ENCODE measurements around the gene BSPRY.
"Not testable (repeated sequence)": the region's sequence is repeated elsewhere in the genome, so short reads cannot be mapped to it uniquely, and the experiment has no call there.

BSPRY gene

DNA sequence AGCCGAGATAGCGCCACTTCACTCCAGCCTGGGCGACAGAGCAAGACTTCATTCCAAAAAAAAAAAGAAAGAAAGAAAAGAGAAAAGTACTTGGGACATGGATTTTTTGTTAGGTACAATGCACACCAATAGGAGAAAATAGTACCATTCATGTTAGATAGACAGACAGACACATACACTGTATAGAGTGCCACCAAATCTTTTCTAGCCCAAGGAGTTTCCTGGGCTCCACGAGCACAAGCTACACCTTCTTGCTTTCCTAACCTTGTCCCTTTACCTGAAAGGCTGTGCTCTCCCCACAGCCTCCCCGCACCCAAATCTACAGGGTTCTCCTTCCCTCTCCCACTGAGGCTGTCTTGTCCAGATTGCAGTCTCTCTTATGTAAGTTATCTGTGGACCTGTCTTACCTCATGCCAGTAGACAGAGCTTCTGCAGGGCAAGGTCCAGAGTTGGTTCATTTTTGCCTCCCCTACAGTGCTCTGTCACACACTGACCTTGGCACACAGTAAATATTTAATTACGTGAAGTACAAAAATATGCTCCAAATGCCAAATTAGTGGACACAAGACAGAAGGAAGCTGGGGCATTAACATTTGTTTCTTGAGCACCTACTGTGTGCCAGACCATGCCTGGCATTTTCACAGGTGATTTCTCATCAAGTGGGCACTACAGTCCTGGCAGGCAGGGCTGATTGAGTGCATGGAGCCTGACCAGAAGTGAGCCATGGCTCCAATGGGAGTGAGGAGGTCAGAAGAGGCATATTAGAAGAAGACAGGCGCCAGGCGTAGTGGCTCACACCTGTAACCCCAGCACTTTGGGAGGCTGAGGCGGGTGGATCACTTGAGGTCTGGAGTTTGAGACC lies 45.9 kb downstream of the BSPRY start:
- no peak for DNase-seq

- no peak for DNase-seq
Measured at GRCh38 chr9:113397203-113397631, 47.9 kb downstream of the BSPRY start.

- no peak for DNase-seq
Measured at GRCh38 chr9:113398796-113399195, 49.5 kb downstream of the BSPRY start.

- no peak for DNase-seq
Measured at GRCh38 chr9:113399646-113400200, 50.4 kb downstream of the BSPRY start.

DNA sequence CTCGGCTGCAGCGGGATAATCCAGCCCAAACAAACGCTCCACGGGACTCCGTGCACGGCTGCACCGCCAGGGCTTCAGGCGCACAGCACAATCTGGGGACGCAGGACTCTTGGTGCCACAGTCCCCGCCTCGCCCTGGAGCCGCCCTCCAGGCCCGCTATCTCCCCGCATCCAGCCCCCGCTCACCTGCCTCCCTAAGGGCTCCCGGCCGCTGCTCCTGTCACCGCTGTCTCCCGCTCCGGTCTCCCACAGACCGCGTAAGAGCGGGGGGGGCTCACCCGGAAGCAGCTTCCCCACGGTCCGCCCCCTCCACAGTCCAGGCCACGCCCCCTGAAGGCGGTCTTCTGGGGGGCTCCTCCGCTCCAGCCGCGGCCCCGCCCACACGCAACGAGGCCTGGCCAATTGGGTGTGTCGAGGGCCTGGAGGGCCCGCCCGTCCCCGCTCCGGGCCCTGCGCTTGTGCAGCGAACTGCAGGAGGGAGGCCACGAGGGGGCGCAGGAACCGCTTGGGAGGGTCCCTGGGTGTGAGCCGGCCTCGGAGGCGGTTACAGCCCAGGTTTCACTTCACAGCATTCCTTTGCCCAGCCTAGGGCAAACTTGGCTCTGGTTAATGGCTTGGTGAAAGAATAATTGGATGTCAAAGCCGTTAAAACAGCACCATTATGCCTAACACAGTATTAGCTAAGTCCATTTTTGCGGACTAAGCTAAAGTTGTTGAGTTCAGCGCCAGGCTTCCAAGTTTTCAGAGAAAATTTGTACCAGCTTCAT lies 51.9 kb downstream of the BSPRY start, which contains the start of gene ALAD:
TSS of gene ALAD (minus strand) at position 258 of the 766 bp plus-strand sequence. CDS start 7,725 bp downstream, outside the sequence.
- peak; percentile 82 to 99 (median 97) for DNase-seq

- no peak for DNase-seq
Measured at GRCh38 chr9:113403646-113404045, 54.3 kb downstream of the BSPRY start.

- DNase-seq: not testable (repeated sequence)
Measured at GRCh38 chr9:113406353-113406752, 57.0 kb downstream of the BSPRY start.

DNA sequence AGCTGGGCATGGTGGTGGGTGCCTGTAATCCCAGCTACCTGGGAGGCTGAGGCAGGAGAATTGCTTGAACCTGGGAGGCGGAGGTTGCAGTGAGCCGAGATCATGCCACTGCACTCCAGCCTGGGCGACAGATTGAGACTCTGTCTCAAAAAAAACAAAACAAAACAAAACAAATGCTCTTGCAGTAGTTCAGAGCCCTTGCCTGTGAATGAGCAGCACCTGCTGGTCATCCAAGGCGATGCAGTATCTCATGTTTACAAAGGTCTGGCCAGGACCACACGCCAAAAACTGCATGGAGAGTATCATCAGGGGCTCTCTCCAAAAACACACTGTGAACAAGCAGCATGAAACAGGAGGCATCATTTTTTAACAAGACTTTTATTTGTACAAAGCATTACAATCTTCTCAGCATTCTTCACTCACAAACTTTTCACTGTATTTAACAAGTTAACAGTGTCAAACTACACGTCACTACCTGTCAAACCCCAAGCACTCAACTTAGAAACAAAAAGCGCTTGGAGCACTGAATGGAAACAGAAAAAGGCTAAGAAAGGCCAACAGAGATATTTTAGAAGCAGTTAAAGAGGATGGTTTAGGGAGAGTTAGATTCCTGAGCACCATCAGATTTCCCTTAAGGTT lies 57.7 kb downstream of the BSPRY start:
- DNase-seq: peak in 8 of 14 donors; percentile 6 to 38 (median 14)

DNA sequence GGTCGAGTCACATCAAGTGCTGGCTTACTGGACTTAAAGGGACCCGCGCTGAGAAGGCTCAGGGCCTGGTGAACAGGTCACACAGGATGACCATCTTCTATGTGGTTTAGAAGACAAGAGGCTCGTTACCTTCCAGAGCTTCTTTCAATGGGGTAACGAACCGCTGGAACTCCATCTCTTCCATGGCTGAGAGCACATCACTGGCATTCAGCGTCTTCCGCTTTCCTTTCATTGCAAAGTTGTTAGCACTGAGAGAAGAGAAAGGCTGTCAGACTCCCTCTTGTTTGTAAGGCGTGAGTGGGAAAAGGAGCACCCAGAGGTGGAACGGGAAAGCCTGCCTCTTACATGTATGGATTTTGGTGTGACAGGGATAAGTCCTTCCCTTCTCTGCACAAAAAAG lies 60.1 kb downstream of the BSPRY start:
- DNase-seq: no peak

DNA sequence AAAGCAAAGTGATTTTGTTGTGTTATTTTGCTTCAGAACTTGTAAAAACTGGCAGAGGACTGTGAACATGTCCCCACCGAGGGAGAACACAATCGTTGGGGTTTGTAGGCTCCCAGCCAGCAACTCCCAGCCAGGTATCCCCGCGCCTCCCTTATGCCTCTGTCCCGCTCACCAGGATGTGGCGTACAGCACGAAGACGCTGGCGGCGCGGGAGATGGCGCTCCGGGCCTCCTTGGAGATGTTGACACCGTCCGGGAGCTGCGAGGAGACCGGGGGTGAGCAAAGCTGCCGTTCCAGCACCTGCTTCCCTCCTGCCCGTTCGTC lies 60.5 kb downstream of the BSPRY start:
- no peak for DNase-seq

GRCh38 chr9:113410207-113410864 lies 61.0 kb downstream of the BSPRY start, which contains the start of the genes C9orf43 and POLE3:
Gene C9orf43 (plus strand): TSS chr9:113410747. CDS start chr9:113413494, 2,747 bp downstream.
Gene POLE3 (minus strand): TSS chr9:113410675. CDS start chr9:113410293, 382 bp downstream.
- peak; percentile 64 to 99 (median 97) for DNase-seq

DNA sequence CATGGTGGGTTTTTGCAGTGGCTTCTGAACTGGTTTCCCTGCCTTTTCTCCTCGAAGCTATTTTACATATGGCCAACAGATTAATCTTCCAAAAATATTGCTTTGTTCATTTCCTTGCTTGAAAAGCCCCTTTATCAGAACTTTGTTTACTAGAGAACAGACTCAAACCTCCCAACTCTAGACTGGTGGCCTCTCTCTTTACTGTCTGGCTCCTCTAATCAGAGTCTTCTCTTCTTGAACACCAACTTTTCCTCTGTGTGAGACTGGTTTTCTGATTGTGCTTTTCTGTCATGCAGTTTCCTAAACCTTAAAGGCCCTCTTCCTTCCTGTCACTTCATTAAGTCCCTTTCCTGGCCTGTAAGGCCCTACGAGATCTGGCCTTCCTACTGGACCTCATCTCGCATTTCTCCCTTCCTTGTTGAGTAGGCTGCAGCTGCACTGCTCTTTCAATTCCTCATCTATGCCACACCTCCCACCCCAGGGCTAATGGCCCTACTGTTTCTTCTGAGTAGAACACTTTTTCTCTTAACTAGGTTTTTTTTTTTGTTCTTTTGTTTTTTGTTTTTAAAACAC lies 66.9 kb downstream of the BSPRY start:
- DNase-seq: no peak

DNA sequence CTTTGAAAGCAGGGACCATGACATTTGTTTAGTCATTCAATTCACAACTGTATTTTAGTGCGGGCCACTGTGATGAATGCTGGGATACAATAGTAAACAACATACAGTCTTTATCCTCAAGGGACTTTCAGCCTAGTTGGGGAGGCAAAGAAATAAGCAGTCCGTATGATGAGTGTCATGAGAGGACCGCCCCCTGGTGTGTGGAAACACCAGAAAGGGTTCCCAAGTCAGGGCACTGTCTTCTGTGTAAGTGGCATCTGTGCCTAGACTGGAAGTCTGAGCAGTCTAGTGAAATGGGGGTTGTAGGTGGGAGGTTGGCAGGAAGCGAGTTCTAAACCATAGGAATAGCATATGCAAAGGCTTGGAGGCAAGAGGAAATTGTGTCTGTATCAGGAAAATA lies 68.0 kb downstream of the BSPRY start:
- DNase-seq: no peak

Measured in C1 segment of cervical spinal cord (tissue), 14 donors.